T-helper 2 cell treated with Interferon-gamma antibody and Interleukin-4, amounts not matched to agents 100 ng/mL and 5 ng/mL, for 36 hours (primary cell): ENCODE data around the gene FAM181A. TPM values are rescaled to one million over a fixed set of nuclear protein-coding genes. Genes with fewer than 3 reads are reported as not detected.

Source experiments
- intact Hi-C: fragments of 100-400 bp; cut with micrococcal nuclease; formaldehyde crosslinking; loops from one replicate; pipeline ENCODE4 v1.15.1; 2023
- total RNA-seq: library from RNA; stranded (reverse); gene quantifications from 2 replicates; pipeline ENCODE4 v1.2.3, GENCODE V29; 2022

The FAM181A gene
- total RNA-seq, 1 donor from 2014 or later: not detected

- intact Hi-C loops: loop anchor here (5.0 kb wide), 1 partner anchor 1541 kb away; the partner anchor contains the start of gene SYNE3
Measured at GRCh38 chr14:93976477-93977057, 49.4 kb downstream of the FAM181A start, which contains the start of gene ASB2. Gene ASB2, minus strand, starts transcription at chr14:93976570. Its CDS starts 12,031 bp downstream, at chr14:93964539.

GRCh38 chr14:93977171-93977570 lies 50.0 kb downstream of the FAM181A start:
- intact Hi-C loops: loop anchor here (5.0 kb wide), 1 partner anchor 1540 kb away; the partner anchor contains the start of gene SYNE3

- intact Hi-C loops: loop anchor here (1.0 to 5.0 kb wide), 5 partner anchors 15 to 1539 kb away; partner anchors contain the start of gene SYNE3
Measured at GRCh38 chr14:93977790-93978581, 50.8 kb downstream of the FAM181A start.

- intact Hi-C loops: loop anchor here (1.0 to 5.0 kb wide), 5 partner anchors 15 to 1539 kb away; partner anchors contain the start of gene SYNE3
Measured at GRCh38 chr14:93978735-93979134, 51.6 kb downstream of the FAM181A start.

Other genes with a start within 250 kb of the FAM181A start
- not detected in 2 replicates for gene PRIMA1, start 138.9 kb upstream of the FAM181A start, total RNA-seq
- 55.8 and 58.1 TPM in 2 replicates for gene ASB2, start 49.2 kb downstream of the FAM181A start, total RNA-seq
- gene CCDC197, start 70.0 kb downstream of the FAM181A start, total RNA-seq: not detected in 2 replicates
- 3.0 and 3.2 TPM in 2 replicates for gene OTUB2, start 99.0 kb downstream of the FAM181A start, total RNA-seq
- 187 and 192 TPM in 2 replicates for gene DDX24, start 153.9 kb downstream of the FAM181A start, total RNA-seq
- 41.2 and 46.0 TPM in 2 replicates for gene IFI27L1, start 154.0 kb downstream of the FAM181A start, total RNA-seq
- 8.5 and 13.6 TPM in 2 replicates for gene IFI27, start 183.4 kb downstream of the FAM181A start, total RNA-seq
- 67.6 and 68.6 TPM in 2 replicates for gene IFI27L2, start 202.3 kb downstream of the FAM181A start, total RNA-seq
- gene PPP4R4, start 247.0 kb downstream of the FAM181A start, total RNA-seq: 0.64 and 1.1 TPM in 2 replicates